ENCODE measurements around the gene KRTAP5-9. TPM values are rescaled to one million over a fixed set of nuclear protein-coding genes. Genes with fewer than 3 reads are reported as not detected.
"Not testable (repeated sequence)": the region's sequence is repeated elsewhere in the genome, so short reads cannot be mapped to it uniquely, and the experiment has no call there.

KRTAP5-9 gene
- total RNA-seq, 1 donor from 2014 or later, result not detected

- FAIRE-seq (no peak), DNase-seq (ENCODE audit: low spot score in 2 of 2) (peak in 1 of 2 donors; percentile 67)
These were observed 32.1 kb downstream of the KRTAP5-9 start for GRCh38 chr11:71580057-71581003.

- FAIRE-seq, result no peak
- DNase-seq (ENCODE audit: low spot score in 2 of 2), result no peak
These were observed 33.6 kb downstream of the KRTAP5-9 start for GRCh38 chr11:71581826-71582225.

GRCh38 chr11:71582309-71582895 is 34.2 kb downstream of the KRTAP5-9 start, which contains the start of gene KRTAP5-11:
Gene KRTAP5-11, minus strand, starts transcription at chr11:71582875. Its CDS starts 38 bp downstream, at chr11:71582837.
- FAIRE-seq, result no peak
- no peak for DNase-seq (ENCODE audit: low spot score in 2 of 2)

- FAIRE-seq; DNase-seq (ENCODE audit: low spot score in 2 of 2): not testable (repeated sequence)
These were observed 34.7 kb downstream of the KRTAP5-9 start for GRCh38 chr11:71582969-71583368.

- FAIRE-seq, result peak; percentile 52
- not testable (repeated sequence) for DNase-seq (ENCODE audit: low spot score in 2 of 2)
These were observed 37.5 kb downstream of the KRTAP5-9 start for GRCh38 chr11:71585673-71586072.

- FAIRE-seq; DNase-seq (ENCODE audit: low spot score in 2 of 2): not testable (repeated sequence)
These were observed 40.1 kb downstream of the KRTAP5-9 start for GRCh38 chr11:71588314-71588713.

- FAIRE-seq; DNase-seq (ENCODE audit: low spot score in 2 of 2): not testable (repeated sequence)
These were observed 40.8 kb downstream of the KRTAP5-9 start for GRCh38 chr11:71588822-71589545.

- not testable (repeated sequence) for FAIRE-seq; DNase-seq (ENCODE audit: low spot score in 2 of 2)
These were observed 41.3 kb downstream of the KRTAP5-9 start for GRCh38 chr11:71589546-71589920.

Small RNAs within 50 kb of the gene (small RNA-seq; reads per million reads assigned to genes)
- gene AP000867.1 (not detected), gene KRTAP5-14P (not detected)

Other genes with a start within 250 kb of the KRTAP5-9 start
- gene DHCR7, start 100.0 kb upstream of the KRTAP5-9 start, total RNA-seq, result 35.9 TPM
- 20.0 TPM for gene NADSYN1, start 95.2 kb upstream of the KRTAP5-9 start, total RNA-seq
- under 0.01 TPM for gene KRTAP5-7, start 21.2 kb upstream of the KRTAP5-9 start, total RNA-seq
- not detected for gene KRTAP5-8, start 10.4 kb upstream of the KRTAP5-9 start, total RNA-seq
- gene KRTAP5-10, start 17.1 kb downstream of the KRTAP5-9 start, total RNA-seq, result not detected
- gene KRTAP5-11, start 34.5 kb downstream of the KRTAP5-9 start, total RNA-seq, result not detected

All from frontal cortex (tissue), 4 donors.